22Rv1 (cell line): ENCODE measurements around the gene KNCN.

ENCODE experiments used
- CTCF ChIP-seq: fragments of 450-650 bp; IDR thresholded peaks from 2 replicates; pipeline ENCODE4 v1.5.1; 2017; ENCODE audit warnings: mild to moderate bottlenecking
- ZFX ChIP-seq: fragments of 450-650 bp; IDR thresholded peaks from 2 replicates; pipeline ENCODE4 v1.6.1; 2017; ENCODE audit warnings: antibody characterized with exemption, borderline replicate concordance

GRCh38 chr1:46535063-46535462 is 16.4 kb downstream of the KNCN start:
- TF ChIP-seq CTCF (peak; percentile 81), ZFX (no peak)
